ENCODE data around the gene UBE3B.

The UBE3B gene

DNA sequence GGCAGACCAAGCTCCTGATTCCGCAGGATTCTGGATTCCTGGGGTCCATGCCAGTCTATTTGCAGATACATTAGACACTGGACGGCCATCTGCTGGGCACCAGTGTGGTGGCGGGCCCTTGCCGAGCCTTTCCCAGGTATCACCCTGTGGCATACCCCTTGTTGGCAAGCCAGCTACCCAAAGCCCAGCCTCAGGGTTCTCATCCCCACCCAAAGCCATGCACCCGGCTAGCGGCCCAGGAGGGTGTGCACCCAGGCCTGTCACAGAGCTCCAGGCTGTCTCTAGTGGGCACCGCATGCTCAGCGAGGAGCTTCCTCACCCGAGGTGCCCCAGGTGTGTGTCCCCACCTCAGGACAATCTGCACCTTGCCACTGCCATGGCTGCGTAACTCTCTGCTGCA lies 82.2 kb downstream of the UBE3B start:
- peaks cover 12% of the 10 kb centered on the region for H3K36me3 Mint-ChIP-seq (ENCODE audit: low read depth)
- H3K4me1 Mint-ChIP-seq (ENCODE audit: low read depth), result no peaks in the 10 kb centered on the region
- H3K27me3 Mint-ChIP-seq (ENCODE audit: low read depth), result no peaks in the 10 kb centered on the region

DNA sequence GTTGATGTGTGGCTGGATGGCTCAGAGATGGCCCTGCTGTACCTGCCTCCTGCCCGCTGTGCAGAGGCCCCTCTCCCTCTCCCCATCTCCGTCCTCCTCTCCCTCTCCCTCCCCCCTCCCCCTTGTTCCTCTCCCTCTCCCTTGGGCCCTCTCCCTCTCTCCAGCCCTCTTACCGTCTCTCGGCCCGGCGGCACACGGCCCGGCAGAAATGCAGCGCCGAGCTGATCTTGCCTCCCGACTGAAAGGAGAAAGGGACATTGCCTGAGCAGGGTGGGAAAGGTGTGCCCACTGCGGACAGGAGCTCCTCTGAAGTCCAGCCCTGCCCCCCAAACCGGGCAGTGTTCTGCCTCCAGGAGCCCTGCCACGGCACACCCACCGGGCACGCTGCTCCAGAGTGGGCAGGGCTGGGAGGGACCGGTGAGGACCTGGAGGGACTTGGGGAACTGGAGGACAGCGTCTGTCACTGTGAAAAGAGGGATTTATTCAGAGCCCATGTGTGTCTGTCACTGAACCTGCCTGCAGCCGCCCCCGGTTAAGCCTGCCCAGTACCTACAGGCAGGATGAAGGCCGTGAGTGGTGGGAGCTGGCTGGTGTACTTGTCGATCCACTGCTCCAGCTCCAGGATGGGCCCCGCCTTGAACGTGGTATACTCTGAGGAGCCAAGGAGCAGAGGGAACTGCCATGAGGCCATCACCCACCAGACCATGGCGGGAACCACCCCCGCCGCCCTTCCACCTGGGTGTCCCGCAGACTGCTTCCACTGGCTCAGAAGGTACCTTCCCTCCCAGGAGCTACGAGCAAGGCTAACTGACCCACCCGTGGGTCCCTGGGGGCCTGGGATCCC lies 83.7 kb downstream of the UBE3B start:
- H3K27ac Mint-ChIP-seq, result no peak overlapping the region
- peaks cover 11% of the 10 kb centered on the region for H3K9me3 Mint-ChIP-seq
- no peaks in the 10 kb centered on the region for H3K27me3 Mint-ChIP-seq (ENCODE audit: low read depth)
- no peak overlapping the region for H3K4me3 Mint-ChIP-seq
- H3K36me3 Mint-ChIP-seq (ENCODE audit: low read depth), result peaks cover 18% of the 10 kb centered on the region
- no peaks in the 10 kb centered on the region for H3K4me1 Mint-ChIP-seq (ENCODE audit: low read depth)

More for the DNA sequence above, 82.2 kb downstream of the UBE3B start:
- Mint-ChIP-seq H3K27ac (no peak overlapping the region), H3K9me3 (peaks cover 11% of the 10 kb centered on the region), H3K4me3 (no peak overlapping the region)

DNA sequence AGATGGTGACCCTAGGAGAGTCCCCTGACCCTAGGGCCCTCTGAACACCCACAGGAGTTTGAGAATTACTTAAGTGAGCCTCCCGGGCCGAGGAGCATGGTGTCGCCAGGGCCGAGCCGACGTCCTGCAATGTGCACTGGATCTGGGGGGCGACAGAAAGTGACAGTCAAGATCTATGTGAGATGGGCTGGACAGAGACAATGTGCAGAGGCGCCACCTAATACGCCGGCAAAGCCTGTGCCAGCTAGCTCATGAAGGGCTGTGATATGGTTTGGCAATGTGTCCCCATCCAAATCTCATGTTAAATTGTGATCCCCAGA lies 84.2 kb downstream of the UBE3B start:
- no peaks in the 10 kb centered on the region for H3K27me3 Mint-ChIP-seq (ENCODE audit: low read depth)
- H3K9me3 Mint-ChIP-seq, result peaks cover 11% of the 10 kb centered on the region
- peaks cover 18% of the 10 kb centered on the region for H3K36me3 Mint-ChIP-seq (ENCODE audit: low read depth)
- H3K4me1 Mint-ChIP-seq (ENCODE audit: low read depth), result no peaks in the 10 kb centered on the region
- H3K27ac Mint-ChIP-seq, result no peak overlapping the region
- no peak overlapping the region for H3K4me3 Mint-ChIP-seq

DNA sequence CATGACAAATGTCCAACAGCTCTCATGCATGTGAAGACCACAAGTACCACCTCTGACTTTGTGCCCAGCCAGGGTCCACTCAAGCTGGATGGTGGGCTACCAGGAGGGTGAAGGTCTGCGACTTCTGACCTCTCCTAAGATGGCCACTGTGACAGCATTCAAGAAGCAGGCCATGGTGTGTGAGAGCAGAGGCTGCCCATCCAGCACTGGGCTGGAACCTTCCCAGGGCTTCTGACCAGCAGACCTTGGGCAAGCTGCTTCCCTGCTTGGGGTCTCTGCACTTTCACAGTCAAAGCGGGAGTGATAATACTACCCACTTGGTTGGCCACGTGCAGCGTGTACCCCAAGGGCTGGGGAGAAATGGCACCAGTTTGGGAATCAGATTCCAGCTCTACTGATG lies 85.4 kb downstream of the UBE3B start:
- Mint-ChIP-seq H3K27ac (no peak overlapping the region), H3K27me3 (ENCODE audit: low read depth) (no peaks in the 10 kb centered on the region), H3K4me3 (no peak overlapping the region), H3K36me3 (ENCODE audit: low read depth) (peaks cover 18% of the 10 kb centered on the region), H3K9me3 (peaks cover 11% of the 10 kb centered on the region), H3K4me1 (ENCODE audit: low read depth) (no peaks in the 10 kb centered on the region)

DNA sequence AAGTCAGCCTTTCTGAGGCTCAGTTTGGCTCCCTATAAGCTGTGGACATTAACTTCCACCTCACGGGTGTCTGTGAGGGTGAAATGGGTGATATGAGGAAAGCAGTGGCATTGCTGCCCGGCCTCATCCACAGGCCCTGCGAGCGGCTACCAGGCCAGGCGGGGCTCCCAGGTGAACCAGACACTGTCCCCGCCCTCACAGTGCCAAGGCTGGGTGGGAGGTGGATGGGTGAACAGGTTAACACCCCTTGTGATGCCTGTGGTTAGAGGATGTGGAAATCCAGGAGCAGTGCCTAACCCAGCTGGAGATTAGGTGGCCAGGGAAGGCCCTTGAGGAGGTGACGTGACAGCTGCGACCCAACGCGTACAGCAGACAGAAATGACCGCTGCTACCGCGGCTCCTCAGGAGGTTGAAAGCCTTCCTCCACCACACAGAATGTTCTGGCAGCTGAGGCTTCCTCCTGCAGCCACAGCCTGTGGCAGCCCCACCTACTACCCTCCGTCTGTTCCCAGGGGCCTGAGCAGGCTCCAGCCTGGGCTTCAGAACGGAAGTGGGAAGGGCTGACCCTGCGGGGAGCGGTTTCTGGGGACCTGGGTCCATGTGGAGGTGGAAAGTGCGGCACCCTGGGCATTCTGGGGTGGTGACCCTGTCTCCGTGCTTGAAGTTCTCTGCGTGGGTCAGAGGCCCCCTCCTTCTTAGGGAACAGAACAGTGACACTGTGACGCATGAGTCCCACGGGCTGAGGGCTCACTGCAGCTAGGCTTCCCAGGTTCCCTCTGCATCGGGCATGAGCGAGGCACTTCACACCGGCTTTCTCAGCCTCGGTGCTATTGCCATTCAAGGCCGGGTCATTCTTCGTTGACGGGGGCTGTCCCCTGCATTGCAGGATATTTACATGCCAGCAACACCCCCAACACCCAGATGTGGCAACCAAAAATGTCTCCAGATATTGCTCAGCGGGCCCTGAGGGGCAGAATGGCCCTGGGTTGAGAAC lies 86.2 kb downstream of the UBE3B start:
- Mint-ChIP-seq H3K4me3 (no peak overlapping the region), H3K36me3 (ENCODE audit: low read depth) (peaks cover 18% of the 10 kb centered on the region), H3K27ac (no peak overlapping the region), H3K9me3 (peaks cover 11% of the 10 kb centered on the region), H3K4me1 (ENCODE audit: low read depth) (no peaks in the 10 kb centered on the region), H3K27me3 (ENCODE audit: low read depth) (no peaks in the 10 kb centered on the region)

DNA sequence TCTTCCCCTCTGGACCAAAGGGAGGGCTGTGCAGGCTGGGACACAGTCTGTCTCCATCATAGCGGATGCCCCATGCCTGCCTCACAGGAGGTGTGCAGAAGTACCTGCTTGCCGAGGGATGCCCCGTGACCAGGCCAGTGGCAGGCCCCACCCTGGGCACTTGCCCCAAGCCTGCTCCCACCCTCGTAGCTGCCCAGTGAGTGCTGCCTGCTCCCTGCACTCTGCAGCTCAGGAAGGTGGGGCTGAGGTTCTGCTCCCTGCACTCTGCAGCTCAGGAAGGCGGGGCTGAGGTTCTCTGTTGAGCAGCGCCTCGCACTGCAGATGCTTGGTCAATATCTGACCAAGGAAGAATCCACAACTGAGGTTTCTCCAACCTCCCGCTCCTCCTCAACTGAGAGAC lies 89.0 kb downstream of the UBE3B start:
- Mint-ChIP-seq H3K4me3 (no peak overlapping the region), H3K27me3 (ENCODE audit: low read depth) (no peaks in the 10 kb centered on the region), H3K27ac (no peak overlapping the region), H3K4me1 (ENCODE audit: low read depth) (no peaks in the 10 kb centered on the region), H3K36me3 (ENCODE audit: low read depth) (peaks cover 21% of the 10 kb centered on the region), H3K9me3 (peaks cover 11% of the 10 kb centered on the region)

DNA sequence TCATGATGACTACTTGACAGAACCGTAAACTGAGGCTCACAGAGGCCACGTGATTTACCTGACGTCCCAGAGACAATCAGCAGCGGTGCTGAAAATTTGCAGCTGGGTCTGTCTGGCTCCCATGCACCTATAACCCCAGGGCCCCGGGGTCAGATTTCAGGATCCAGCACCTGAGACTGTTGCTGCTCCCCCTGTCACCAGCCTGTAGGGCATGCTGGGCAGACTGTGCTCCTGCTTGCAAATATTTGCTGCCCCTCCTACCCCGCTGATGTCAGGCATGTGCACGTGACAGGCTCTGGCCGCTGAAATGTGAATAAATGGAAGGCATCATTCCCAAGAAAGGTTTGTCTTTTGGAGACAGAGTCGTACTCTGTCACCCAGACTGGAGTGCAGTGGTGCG lies 89.9 kb downstream of the UBE3B start:
- H3K36me3 Mint-ChIP-seq (ENCODE audit: low read depth), result peaks cover 12% of the 10 kb centered on the region
- H3K4me1 Mint-ChIP-seq (ENCODE audit: low read depth), result peaks cover 2% of the 10 kb centered on the region
- no peak overlapping the region for H3K27ac Mint-ChIP-seq
- no peak overlapping the region for H3K4me3 Mint-ChIP-seq
- H3K27me3 Mint-ChIP-seq (ENCODE audit: low read depth), result no peaks in the 10 kb centered on the region
- peaks cover 4% of the 10 kb centered on the region for H3K9me3 Mint-ChIP-seq

DNA sequence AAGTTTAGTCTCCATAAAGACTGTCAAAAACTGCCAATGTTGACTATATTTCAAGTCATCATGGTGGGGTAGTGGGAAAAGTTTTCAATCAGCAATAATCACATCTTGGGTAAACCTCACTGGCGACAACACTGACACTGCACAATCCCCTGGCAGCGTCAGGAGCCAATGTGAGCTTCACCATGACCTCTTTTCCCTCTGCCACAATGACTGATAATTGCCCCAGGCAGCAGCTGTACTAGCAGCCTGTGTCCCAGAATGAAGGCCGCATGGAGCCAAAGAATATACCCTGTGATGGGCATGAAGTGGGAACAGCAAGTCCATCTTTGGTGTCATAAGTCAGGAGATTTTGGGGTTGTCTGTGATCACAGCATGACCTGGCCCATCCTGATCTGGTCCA lies 90.5 kb downstream of the UBE3B start:
- Mint-ChIP-seq H3K4me3 (no peak overlapping the region), H3K4me1 (ENCODE audit: low read depth) (peaks cover 8% of the 10 kb centered on the region), H3K27ac (no peak overlapping the region), H3K36me3 (ENCODE audit: low read depth) (peaks cover 8% of the 10 kb centered on the region), H3K9me3 (no peaks in the 10 kb centered on the region), H3K27me3 (ENCODE audit: low read depth) (no peaks in the 10 kb centered on the region)

DNA sequence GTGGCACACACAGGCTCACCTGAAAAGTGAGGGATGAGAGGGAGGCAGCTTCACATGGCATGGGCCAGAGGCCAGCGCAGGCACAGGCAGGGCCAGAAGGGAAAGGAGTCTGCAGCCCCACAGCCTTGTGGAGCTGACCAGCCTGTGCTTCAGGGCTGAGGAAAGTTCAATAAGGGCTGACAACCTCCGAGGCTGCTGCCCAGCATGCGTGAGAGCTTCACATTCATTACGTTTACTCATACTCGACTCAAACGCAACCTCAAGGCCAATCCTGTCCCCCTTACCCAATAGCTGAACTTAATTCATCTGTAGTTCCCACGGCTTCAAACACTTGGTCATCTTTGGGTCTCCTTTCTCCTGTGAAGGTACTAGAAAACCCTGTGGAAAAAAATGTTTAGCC lies 91.1 kb downstream of the UBE3B start:
- Mint-ChIP-seq H3K27ac (no peak overlapping the region), H3K36me3 (ENCODE audit: low read depth) (peaks cover 8% of the 10 kb centered on the region), H3K4me3 (no peak overlapping the region), H3K4me1 (ENCODE audit: low read depth) (peaks cover 11% of the 10 kb centered on the region), H3K9me3 (no peaks in the 10 kb centered on the region), H3K27me3 (ENCODE audit: low read depth) (no peaks in the 10 kb centered on the region)

DNA sequence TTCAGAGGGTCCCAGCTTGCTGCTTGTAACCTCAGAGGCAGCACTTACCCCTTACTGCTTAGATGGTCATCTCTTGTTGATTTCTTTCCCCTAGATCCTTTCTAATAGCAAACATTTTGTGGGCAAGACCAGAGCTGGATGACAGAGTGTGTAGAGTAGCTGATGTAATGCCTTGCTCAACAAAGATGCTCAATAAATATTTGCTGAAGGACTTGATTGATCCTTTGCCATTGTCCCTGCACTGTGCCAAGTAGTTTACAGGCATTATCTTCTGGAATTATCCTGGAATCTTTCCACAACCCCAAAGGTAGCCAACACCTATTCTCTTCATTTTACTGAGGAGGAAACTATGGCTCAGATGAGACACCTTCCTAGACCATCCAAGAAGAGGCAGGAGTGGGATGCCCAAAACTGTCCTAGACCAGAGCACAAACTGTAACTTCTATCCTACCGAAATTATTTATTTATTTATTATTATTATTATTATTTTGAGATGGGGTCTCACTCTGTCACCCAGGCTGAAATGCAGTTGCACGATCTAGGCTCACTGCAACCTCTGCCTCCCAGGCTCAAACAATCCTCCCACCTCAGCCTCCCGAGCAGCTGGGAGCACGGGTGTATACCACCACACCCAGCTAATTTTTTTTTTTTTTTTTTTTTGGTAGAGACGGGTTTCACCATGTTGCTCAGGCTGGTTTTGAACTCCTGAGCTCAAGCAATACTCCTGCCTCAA lies 94.5 kb downstream of the UBE3B start:
- Mint-ChIP-seq H3K27me3 (ENCODE audit: low read depth) (no peaks in the 10 kb centered on the region), H3K36me3 (ENCODE audit: low read depth) (peaks cover 13% of the 10 kb centered on the region), H3K9me3 (no peaks in the 10 kb centered on the region), H3K4me3 (no peak overlapping the region), H3K27ac (peak overlapping the region; percentile 47), H3K4me1 (ENCODE audit: low read depth) (peaks cover 22% of the 10 kb centered on the region)

DNA sequence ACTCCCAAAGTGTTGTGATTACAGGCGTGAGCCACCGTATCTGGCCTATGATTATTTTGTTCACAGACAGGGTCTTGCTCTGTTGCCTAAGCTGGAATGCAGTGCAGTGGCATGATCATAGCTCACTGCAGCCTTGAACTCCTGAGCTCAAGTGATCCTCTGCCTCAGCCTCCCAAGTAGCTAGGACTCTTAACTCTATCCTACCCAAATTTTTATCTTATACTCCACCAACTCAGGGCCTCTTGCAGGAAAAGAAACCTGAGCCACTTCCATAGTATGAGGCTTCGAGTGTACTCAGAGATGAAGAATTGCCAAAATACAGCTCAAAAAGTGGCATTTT lies 95.0 kb downstream of the UBE3B start:
- H3K4me3 Mint-ChIP-seq, result peak overlapping the region; percentile 94
- no peaks in the 10 kb centered on the region for H3K9me3 Mint-ChIP-seq
- H3K27ac Mint-ChIP-seq, result peak overlapping the region; percentile 93
- H3K36me3 Mint-ChIP-seq (ENCODE audit: low read depth), result peaks cover 16% of the 10 kb centered on the region
- H3K27me3 Mint-ChIP-seq (ENCODE audit: low read depth), result no peaks in the 10 kb centered on the region
- H3K4me1 Mint-ChIP-seq (ENCODE audit: low read depth), result peaks cover 22% of the 10 kb centered on the region

DNA sequence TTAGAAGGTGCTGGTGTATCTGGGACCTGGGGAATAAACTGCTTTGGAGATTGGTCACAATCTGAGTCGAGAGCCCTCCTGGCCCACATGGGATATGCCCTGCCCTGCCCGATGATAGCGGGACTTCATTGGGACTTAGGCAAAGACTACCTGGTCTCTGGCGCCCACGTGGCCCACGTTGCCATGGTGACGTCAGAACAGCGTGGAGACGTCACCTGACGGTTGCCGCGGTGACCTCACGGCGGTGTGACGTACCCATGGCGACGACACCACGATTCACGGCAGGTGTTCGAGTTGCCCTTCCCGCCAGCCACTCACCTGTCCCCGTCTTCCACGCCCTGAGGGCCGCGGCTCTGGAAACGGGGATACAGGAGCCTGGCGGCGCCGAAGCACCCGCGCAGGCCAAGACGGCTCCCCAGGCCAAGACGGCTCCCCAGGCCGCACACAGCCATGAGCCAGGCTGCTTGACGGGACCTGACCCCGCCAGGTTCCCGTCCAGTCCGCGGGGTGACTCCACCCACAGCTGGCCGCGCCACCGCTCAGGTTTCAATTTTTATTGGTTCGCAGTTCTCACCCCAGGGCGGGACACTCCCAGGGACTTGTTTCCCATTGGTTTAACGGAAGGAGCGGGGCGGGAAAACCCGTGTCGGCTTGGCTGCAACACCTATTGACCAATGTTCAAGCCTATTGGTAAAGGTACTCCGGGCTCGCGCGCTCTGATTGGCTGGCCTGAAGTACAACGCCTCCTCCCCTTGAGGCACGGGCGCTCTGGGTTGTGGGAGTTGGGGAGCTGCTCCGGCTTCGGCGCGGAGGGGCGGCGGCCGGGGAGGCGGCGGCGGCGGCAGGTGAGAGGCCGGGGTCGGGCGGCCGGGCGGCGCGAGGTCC lies 95.8 kb downstream of the UBE3B start, which contains the start of the genes MMAB and MVK:
Gene MMAB, minus strand, starts transcription at position 476 of the 885 bp plus-strand sequence. Its CDS starts 24 bp downstream, at position 452.
Gene MVK, plus strand, starts transcription at position 766 of the 885 bp plus-strand sequence. CDS start 1,029 bp downstream, outside the sequence.
- Mint-ChIP-seq H3K4me3 (peak within 1 kb of the TSS; percentile 94), H3K27me3 (ENCODE audit: low read depth) (no peaks in the 10 kb centered on the region), H3K9me3 (no peaks in the 10 kb centered on the region), H3K27ac (peak within 1 kb of the TSS; percentile 93), H3K4me1 (ENCODE audit: low read depth) (peaks cover 22% of the 10 kb centered on the region), H3K36me3 (ENCODE audit: low read depth) (peaks cover 16% of the 10 kb centered on the region)

DNA sequence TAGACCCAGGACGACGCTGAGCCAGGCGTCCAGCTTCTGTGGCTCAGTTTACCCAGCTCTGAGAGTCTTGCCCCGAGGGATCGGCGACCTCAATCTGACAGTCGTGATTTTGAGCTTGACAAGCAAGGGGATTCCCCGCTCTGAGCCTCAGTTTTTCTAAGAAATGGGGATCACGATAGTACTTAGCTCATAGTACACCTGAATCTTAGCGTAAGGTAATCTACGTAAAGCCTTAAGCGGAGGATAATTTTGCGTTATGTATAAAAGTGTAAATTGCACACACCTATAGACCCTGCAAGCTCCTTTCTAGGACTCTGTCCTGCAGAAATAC lies 96.4 kb downstream of the UBE3B start:
- Mint-ChIP-seq H3K4me3 (peak overlapping the region; percentile 94), H3K4me1 (ENCODE audit: low read depth) (peaks cover 22% of the 10 kb centered on the region), H3K27me3 (ENCODE audit: low read depth) (no peaks in the 10 kb centered on the region), H3K36me3 (ENCODE audit: low read depth) (peaks cover 20% of the 10 kb centered on the region), H3K9me3 (no peaks in the 10 kb centered on the region), H3K27ac (peak overlapping the region; percentile 93)

Measured in T-helper 1 cell treated with Interleukin-12 subunit alpha and Interleukin-12 subunit beta and Interleukin-4 antibody, amounts not matched to agents 30 μg/mL and 1 μg/mL, for 36 hours (primary cell).